GM10266 (cell line): ENCODE measurements around the gene BMP6.

Experiments used
- DNase-seq: peaks from one replicate; pipeline ENCODE4 v3.0.0; 2012; ENCODE audit errors: extremely low spot score
- CTCF ChIP-seq: IDR thresholded peaks from 2 replicates; pipeline ENCODE4 v1.5.1; 2012; ENCODE audit warnings: mild to moderate bottlenecking, low read depth; ENCODE audit not compliant: control insufficient read depth, insufficient read depth; ENCODE audit errors: missing control alignments

BMP6 gene

GRCh38 chr6:7803214-7803613 lies 77.3 kb downstream of the BMP6 start:
- TF ChIP-seq CTCF = no peak
- no peak for DNase-seq

- no peak for TF ChIP-seq CTCF
- no peak for DNase-seq
Observed at GRCh38 chr6:7805078-7805849, 79.4 kb downstream of the BMP6 start.

- TF ChIP-seq CTCF = no peak
- DNase-seq = no peak
Observed at GRCh38 chr6:7805850-7806214, 79.9 kb downstream of the BMP6 start.

- no peak for TF ChIP-seq CTCF
- DNase-seq = no peak
Observed at GRCh38 chr6:7806711-7807110, 80.8 kb downstream of the BMP6 start.

- DNase-seq = no peak
- no peak for TF ChIP-seq CTCF
Observed at GRCh38 chr6:7809346-7809745, 83.4 kb downstream of the BMP6 start.

GRCh38 chr6:7811441-7811840 lies 85.5 kb downstream of the BMP6 start:
- DNase-seq = no peak
- TF ChIP-seq CTCF = no peak

GRCh38 chr6:7812623-7813022 lies 86.7 kb downstream of the BMP6 start:
- no peak for DNase-seq
- no peak for TF ChIP-seq CTCF
